ENCODE data around the gene FAM200B.

GRCh38 chr4:15717086-15717485 is 35.5 kb downstream of the FAM200B start:
- no peak for TF ChIP-seq SP1 (IDR thresholded peaks at IDR 0.05)
- TF ChIP-seq CTCF (IDR thresholded peaks at IDR 0.05; ENCODE audit: low read depth, low read length, missing input control), result no peak
- TF ChIP-seq GABPA (IDR thresholded peaks at IDR 0.05 in 1 of 2, conservative IDR thresholded peaks at IDR 0.05 in 1 of 2), result no peak
- no peak for TF ChIP-seq FOXA2 (IDR thresholded peaks at IDR 0.05)
- no peak for TF ChIP-seq HNF4G (IDR thresholded peaks at IDR 0.05)
- TF ChIP-seq HNF4A (conservative IDR thresholded peaks at IDR 0.05), result no peak
- no peak for TF ChIP-seq TAF1 (conservative IDR thresholded peaks at IDR 0.05)
- TF ChIP-seq YY1 (IDR thresholded peaks at IDR 0.05), result no peak
